ENCODE measurements around the gene ENOSF1.
"Not testable (repeated sequence)": the region's sequence is repeated elsewhere in the genome, so short reads cannot be mapped to it uniquely, and the experiment has no call there.

The ENOSF1 gene

GRCh38 chr18:703213-703967 lies 9.0 kb downstream of the ENOSF1 start:
- DNase-seq: no peak

DNA sequence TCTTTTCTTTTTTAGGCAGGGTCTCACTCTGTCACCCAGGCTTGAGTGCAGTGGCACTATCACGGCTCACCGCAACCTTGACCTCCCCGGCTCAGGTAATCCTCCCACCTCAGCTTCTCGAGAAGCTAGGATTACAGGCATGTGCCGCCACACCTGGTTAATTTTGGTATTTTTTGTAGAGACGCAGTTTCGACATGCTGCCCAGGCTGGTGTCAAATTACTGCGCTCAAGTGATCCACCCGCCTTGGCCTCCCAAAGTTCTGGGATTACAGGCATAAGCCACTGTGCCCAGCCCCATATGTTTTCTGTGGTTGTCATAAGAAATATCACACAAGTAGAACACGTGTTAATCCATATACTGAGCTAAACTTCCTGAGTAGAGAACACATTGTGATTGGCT lies 14.6 kb downstream of the ENOSF1 start:
- peak; percentile 32 for DNase-seq

GRCh38 chr18:697012-697411 lies 15.4 kb downstream of the ENOSF1 start:
- DNase-seq: no peak

DNA sequence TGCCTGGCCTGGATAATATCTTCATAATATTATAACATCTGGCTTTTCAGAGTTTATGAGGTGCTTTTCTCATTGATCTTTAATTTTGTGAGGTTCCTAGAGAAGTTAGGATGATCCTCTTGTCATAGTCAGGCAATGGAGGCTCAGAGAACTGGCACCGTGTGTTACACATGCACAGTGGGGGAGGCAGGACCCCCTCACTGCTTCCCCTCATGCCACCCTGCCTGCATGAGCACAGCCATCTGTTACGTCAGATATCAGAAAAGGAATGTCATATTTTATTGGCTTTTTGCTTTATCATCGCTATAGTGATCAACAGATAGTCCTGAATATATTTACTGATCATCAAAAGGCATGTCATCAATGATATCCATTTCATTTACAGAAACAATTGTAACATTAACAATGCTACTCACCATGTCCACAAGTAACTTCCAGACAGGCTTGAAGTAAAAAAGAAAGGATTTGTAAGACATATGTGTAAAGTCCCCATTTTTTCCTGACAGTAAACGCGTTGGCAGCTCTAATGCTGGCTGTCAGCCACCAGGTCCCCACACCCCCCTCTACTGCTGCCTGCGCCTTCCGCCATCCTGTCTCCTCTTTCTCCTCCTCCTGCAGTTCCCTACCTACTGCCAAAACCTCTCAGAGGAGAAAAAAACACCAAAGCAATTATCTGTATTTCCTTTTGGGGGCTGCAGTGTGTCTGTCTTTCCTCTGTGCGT lies 18.8 kb downstream of the ENOSF1 start:
- DNase-seq: peak; percentile 7

DNA sequence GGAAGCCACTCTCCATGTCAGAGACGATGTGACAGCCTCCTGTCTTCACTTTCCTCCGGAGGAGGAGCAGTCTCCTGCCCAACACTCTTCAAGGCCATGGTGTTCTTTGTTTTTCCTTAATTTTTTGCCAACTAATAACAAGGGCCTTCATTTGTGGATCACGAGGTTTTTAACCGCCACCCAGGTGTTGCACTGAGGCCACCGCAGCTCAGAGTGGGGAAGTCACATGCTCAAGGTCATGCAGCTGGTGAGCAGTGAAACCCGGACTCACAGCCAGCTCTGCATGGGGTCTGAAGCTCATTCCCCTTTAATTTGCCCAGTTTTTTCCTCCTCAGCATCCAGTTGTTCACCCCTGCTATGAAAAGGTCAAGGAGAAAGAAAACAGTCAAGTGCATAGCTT lies 19.6 kb downstream of the ENOSF1 start:
- DNase-seq: no peak

- no peak for DNase-seq
Measured at GRCh38 chr18:688323-688722, 24.1 kb downstream of the ENOSF1 start.

- DNase-seq: no peak
Measured at GRCh38 chr18:686339-687111, 25.9 kb downstream of the ENOSF1 start.

- DNase-seq: no peak
Measured at GRCh38 chr18:685438-685837, 27.0 kb downstream of the ENOSF1 start.

- DNase-seq: no peak
Measured at GRCh38 chr18:683531-683930, 28.9 kb downstream of the ENOSF1 start.

- no peak for DNase-seq
Measured at GRCh38 chr18:682833-683232, 29.6 kb downstream of the ENOSF1 start.

GRCh38 chr18:682416-682815 lies 30.0 kb downstream of the ENOSF1 start:
- DNase-seq: not testable (repeated sequence)

GRCh38 chr18:681985-682384 lies 30.4 kb downstream of the ENOSF1 start:
- no peak for DNase-seq

- no peak for DNase-seq
Measured at GRCh38 chr18:680392-680791, 32.0 kb downstream of the ENOSF1 start.

DNA sequence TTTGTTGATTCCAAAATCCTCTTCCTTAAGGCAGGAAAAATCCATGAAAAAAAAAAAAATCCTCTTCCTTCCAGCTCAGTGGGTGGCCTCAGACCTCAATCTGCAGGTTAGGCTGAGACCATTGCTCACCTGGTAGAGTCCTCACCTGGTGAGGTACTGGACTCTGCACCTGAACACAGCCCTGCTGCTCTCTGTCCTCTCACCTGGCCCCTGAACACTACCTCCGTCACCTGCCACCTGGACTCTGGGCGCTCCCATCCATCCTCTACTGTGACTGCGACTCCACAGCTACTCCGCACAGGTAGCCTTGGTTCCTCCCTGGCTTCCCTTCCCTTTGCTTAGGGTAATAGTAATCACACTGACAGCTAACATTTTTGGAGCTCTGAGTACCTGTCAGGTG lies 32.9 kb downstream of the ENOSF1 start:
- no peak for DNase-seq

DNA sequence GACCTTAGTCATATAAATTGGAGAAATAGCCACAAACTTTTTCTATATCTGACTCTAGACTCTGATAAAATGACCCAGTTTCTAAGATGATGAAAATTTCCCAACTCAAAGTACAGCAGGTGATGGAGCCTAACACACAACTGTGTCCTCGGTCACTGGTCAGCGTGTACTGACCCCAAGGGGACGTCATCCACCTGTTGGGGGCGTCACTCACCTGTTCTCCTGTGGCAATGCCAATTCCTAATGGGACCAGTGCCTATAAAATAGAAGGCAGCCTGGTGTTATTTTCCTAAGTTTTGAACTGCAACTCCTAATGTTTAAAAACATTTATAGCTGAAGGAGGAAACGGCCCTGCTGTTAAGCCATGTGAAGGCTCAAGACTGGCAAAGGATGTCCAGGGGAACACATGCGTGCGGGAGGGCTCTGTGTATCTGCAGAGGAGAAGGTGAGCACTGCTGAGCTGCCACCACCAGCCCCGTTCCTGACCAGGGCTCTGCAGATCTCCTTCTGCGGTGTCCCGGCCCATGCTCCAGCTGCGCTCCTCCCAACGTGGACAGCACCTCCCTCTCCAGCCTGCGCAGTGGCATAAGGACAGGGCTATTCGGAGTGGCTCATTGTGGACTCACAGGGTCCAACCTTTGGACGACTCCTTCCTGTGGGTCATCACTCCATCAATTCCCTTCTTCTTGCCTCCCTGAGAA lies 33.8 kb downstream of the ENOSF1 start:
- DNase-seq: no peak

- no peak for DNase-seq
Measured at GRCh38 chr18:677951-678381, 34.5 kb downstream of the ENOSF1 start.

DNA sequence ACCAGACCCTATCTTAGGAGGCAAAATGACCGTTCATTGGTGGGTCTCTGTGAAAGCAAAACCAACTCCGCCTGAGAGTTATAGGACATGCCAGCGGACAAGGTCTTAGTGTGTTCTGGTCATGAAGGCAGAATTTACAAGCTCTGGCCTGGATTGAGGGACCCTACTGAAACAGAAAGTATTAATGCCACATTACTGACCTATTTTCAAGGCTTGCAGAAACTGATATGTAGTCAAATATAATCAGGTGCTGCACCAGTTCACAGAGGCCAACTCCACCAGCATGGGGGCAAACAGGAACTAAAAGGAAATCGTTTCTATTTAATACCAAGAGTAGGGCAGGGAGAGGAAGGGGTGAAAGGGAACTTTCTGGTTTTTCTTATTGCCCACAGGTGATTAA lies 35.3 kb downstream of the ENOSF1 start:
- no peak for DNase-seq

DNA sequence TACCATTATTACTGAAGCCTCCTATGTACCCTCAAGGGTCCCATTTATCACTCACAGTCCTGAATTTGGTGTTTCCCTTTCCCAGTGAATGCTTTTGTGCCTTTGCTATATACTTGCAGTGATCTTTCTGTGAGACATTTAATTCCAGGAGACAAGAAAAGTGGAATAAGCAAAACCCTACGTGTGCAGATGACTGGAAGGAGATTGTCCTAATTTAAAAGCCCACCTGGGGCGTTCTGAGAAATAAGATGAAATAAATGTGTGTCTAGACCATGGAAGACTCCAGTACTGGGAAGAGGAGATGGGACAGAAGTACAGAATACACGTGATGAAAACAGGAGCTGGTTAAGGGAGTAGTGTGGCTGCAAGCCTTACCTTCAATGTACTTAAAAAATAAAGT lies 35.7 kb downstream of the ENOSF1 start:
- no peak for DNase-seq

- no peak for DNase-seq
Measured at GRCh38 chr18:676069-676468, 36.4 kb downstream of the ENOSF1 start.

DNA sequence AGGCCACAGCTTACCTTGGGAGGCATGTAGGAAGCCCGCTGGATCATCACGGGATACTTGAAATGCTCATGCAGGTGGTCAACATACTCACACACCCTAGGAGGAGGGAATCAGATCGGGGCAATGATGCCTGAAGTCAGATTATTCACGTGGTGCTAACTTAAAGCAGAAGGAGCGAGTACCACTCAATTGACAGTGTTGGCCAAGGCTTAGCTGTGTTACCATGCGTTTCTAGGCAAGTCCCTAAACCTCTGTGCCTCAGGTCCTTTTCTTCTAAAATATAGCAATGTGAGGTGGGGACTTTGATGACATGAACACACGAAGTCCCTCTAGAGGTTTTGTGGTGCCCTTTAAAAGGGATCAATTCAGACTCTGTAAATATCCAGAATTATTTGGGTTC lies 37.1 kb downstream of the ENOSF1 start:
- DNase-seq: no peak

DNA sequence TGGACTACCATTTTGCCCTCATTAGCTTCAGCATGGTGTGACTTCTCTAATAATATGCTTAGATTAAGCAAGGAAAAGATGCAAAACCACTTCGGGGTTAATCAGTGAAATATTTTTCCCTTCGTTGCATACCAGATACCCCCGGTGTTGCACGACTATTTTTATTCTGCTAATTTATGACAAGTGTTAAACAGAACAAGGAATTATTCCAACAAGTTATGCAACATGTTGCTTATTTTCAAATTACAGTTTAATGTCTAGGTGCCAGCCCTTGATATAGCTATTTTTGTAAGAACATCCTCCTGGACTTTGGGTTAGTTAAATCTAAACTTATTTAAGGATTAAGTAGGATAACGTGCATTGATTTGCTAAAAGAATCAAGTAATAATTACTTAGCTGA lies 38.7 kb downstream of the ENOSF1 start:
- DNase-seq: no peak

DNA sequence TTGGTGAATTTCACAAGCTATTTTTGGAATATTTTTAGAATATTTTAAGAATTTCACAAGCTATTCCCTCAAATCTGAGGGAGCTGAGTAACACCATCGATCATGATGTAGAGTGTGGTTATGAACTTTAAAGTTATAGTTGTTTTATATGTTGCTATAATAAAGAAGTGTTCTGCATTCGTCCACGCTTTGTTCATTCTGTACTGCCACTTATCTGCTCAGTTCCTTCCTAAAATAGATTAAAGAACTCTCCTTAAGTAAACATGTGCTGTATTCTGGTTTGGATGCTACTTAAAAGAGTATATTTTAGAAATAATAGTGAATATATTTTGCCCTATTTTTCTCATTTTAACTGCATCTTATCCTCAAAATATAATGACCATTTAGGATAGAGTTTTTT lies 39.1 kb downstream of the ENOSF1 start:
- no peak for DNase-seq

DNA sequence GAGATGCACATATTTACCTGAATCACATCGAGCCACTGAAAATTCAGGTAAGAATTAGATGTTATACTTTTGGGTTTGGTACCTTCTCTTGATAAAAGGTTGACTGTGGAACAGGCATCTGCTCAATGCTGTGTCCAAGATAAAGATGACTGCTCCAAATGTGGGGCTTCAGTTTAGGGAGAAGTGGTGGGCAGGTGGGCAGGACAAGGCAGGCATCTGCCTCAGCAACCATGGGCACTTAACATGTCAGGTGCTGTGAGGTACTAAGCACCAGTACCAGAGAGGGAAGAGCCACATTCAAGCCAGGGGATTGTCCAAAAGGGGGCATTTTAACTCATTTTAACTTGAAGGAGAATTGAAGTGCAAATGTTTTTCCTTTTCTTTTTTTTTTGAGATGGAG lies 41.0 kb downstream of the ENOSF1 start:
- no peak for DNase-seq

Data from NCI-H2171 (cell line).